GM12864 (cell line): Measurements from ENCODE around the gene HS2ST1.
A peak's percentile ranks its signal among the peaks of the same experiment; 100 is the strongest.
"Not testable (repeated sequence)": the region's sequence is repeated elsewhere in the genome, so short reads cannot be mapped to it uniquely, and the experiment has no call there.

Experiments used
- DNase-seq: peaks from one replicate; pipeline ENCODE4 v3.0.0-alpha.2; 2011; ENCODE audit warnings: low read depth
- H3K4me3 ChIP-seq: 2 replicates; pipeline ENCODE4 v1.5.1; 2011; ENCODE audit warnings: mild to moderate bottlenecking, low read depth, low read length, control low read depth
- CTCF ChIP-seq: IDR thresholded peaks from 2 replicates; pipeline ENCODE4 v1.5.1; 2011; ENCODE audit warnings: low read depth, mild to moderate bottlenecking, moderate library complexity, low read length, control low read depth, inconsistent platforms; ENCODE audit errors: missing control alignments

HS2ST1 gene

GRCh38 chr1:86875722-86876121 lies 38.7 kb upstream of the HS2ST1 start:
- TF ChIP-seq CTCF, result no peak
- no peak for DNase-seq
- no peak overlapping the region for H3K4me3 ChIP-seq

GRCh38 chr1:86887479-86888162 lies 26.8 kb upstream of the HS2ST1 start:
- TF ChIP-seq CTCF, result no peak
- no peak for DNase-seq
- no peak overlapping the region for H3K4me3 ChIP-seq

GRCh38 chr1:86888327-86888726 lies 26.1 kb upstream of the HS2ST1 start:
- no peak for DNase-seq
- no peak overlapping the region for H3K4me3 ChIP-seq
- no peak for TF ChIP-seq CTCF

GRCh38 chr1:86899401-86899800 lies 15.0 kb upstream of the HS2ST1 start:
- H3K4me3 ChIP-seq, DNase-seq: not testable (repeated sequence)

GRCh38 chr1:86905875-86906274 lies 8.6 kb upstream of the HS2ST1 start:
- no peak for TF ChIP-seq CTCF
- no peak for DNase-seq
- no peak overlapping the region for H3K4me3 ChIP-seq

- TF ChIP-seq CTCF, result no peak
- no peak overlapping the region for H3K4me3 ChIP-seq
- DNase-seq, result no peak
These were observed 8.0 kb upstream of the HS2ST1 start for GRCh38 chr1:86906419-86906818.

- peak overlapping the region; percentile 98 for H3K4me3 ChIP-seq
- no peak for TF ChIP-seq CTCF
- no peak for DNase-seq
These were observed 2.0 kb upstream of the HS2ST1 start for GRCh38 chr1:86912281-86912900.
